Right atrium auricular region (tissue), 2 donors: ENCODE measurements around the gene NONO. TPM values are rescaled to one million over a fixed set of nuclear protein-coding genes. Genes with fewer than 3 reads are reported as not detected.
"Not testable (repeated sequence)": the region's sequence is repeated elsewhere in the genome, so short reads cannot be mapped to it uniquely, and the experiment has no call there.

Experiments
- DNase-seq: peaks from one replicate; pipeline ENCODE4 v3.0.0-alpha.2; 2019; ENCODE audit warnings: low spot score
- H3K27ac ChIP-seq, 2 donors: fragments of 200-600 bp; sonication (generic); 1 replicate in 1 of 2; 2 replicates in 1 of 2; pipeline ENCODE4 v1.5.1; 2016 to 2019
- H3K27me3 ChIP-seq, 2 donors: fragments of 200-600 bp; sonication (generic); one replicate each; pipeline versions ENCODE4 v1.5.1 to v1.6.0; 2017 to 2019
- H3K36me3 ChIP-seq: fragments of 200-600 bp; sonication (generic); one replicate; pipeline ENCODE4 v1.5.1; 2016
- H3K4me1 ChIP-seq, 2 donors: fragments of 200-600 bp; sonication (generic); one replicate each; pipeline versions ENCODE4 v1.5.1 to v1.6.0; 2017 to 2019
- H3K4me3 ChIP-seq, 2 donors: fragments of 200-600 bp; sonication (generic); 1 replicate in 1 of 2; 2 replicates in 1 of 2; pipeline ENCODE4 v1.5.1; 2017 to 2019; ENCODE audit warnings: mild to moderate bottlenecking in 1 of 2, moderate library complexity in 1 of 2
- H3K9me3 ChIP-seq, 2 donors: fragments of 200-600 bp; sonication (generic); one replicate each; pipeline ENCODE4 v1.5.1; 2019
- total RNA-seq, 2 donors: library from RNA; depleted of rRNA; stranded (reverse); fragments of >200 nt; gene quantifications; one replicate each; pipeline ENCODE4 v1.1.0, GENCODE V29; 2016
- TF ChIP-seq, protein P1 (sequence below), 2 donors: fragments of 200-600 bp; sonication (generic); IDR thresholded peaks; one replicate each; pipeline ENCODE4 v1.5.1; 2019; ENCODE audit warnings: antibody characterized with exemption in 2 of 2

The NONO gene
- total RNA-seq, 2 donors from 2014 or later = 110 to 120 TPM

DNA sequence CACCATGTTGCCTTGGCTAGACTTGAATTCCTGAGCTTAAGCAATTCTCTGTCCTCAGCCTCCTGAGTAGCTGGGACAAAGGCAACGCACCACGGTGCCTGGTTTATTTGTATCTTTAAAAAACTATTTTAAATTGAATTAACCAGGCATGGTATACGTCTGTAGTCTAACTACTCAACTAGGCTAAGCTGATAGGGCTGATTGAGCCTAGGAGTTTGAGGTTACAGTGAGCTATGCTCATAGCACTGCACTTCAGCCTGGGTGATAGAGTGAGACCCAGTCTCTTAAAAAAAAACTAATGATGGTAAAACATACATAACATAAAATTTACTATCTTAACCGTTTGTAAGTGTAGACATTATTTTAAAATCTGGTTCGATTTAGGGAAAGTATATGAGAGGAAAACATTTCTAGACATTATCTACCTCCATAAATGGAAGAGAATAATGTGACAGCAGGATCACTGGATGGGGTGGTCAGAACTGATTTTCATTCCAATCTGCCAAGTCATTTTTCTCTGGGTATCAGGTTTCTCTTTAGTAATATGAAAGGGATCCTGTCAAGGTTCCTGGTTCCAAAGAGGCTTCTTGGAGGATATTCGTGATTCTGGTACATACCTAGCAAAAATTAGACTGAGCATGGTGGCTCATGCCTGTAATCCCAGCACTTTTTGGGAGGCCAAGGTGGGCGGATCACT is 9.4 kb downstream of the NONO start:
- no peak overlapping the region for H3K27ac ChIP-seq
- TF ChIP-seq, protein P1, sequence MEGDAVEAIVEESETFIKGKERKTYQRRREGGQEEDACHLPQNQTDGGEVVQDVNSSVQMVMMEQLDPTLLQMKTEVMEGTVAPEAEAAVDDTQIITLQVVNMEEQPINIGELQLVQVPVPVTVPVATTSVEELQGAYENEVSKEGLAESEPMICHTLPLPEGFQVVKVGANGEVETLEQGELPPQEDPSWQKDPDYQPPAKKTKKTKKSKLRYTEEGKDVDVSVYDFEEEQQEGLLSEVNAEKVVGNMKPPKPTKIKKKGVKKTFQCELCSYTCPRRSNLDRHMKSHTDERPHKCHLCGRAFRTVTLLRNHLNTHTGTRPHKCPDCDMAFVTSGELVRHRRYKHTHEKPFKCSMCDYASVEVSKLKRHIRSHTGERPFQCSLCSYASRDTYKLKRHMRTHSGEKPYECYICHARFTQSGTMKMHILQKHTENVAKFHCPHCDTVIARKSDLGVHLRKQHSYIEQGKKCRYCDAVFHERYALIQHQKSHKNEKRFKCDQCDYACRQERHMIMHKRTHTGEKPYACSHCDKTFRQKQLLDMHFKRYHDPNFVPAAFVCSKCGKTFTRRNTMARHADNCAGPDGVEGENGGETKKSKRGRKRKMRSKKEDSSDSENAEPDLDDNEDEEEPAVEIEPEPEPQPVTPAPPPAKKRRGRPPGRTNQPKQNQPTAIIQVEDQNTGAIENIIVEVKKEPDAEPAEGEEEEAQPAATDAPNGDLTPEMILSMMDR (IDR thresholded peaks at IDR 0.05) = no peak
- no peak overlapping the region for H3K4me3 ChIP-seq
- no peaks in the 10 kb centered on the region for H3K4me1 ChIP-seq
- peaks cover 60% of the 10 kb centered on the region for H3K36me3 ChIP-seq
- H3K27me3 ChIP-seq = no peaks in the 10 kb centered on the region
- no peak for DNase-seq
- no peaks in the 10 kb centered on the region for H3K9me3 ChIP-seq

DNA sequence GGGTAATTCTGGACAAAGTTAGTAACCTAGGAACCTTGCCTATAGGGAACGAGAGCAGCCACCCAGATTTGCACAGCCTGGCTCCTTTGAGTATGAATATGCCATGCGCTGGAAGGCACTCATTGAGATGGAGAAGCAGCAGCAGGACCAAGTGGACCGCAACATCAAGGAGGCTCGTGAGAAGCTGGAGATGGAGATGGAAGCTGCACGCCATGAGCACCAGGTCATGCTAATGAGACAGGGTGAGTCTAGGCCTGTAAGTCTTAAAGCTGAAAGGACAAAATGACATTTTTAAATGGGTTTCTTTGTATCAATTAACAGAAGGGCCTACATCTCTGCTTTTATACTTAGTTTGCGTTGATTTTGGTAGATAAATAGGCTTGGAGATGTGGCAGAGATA is 13.4 kb downstream of the NONO start:
- no peaks in the 10 kb centered on the region for H3K27me3 ChIP-seq
- peaks cover 0 to 7% of the 10 kb centered on the region in 2 donors for H3K4me1 ChIP-seq
- H3K4me3 ChIP-seq = no peak overlapping the region
- DNase-seq = no peak
- TF ChIP-seq, protein P1 (IDR thresholded peaks at IDR 0.05) = no peak
- peaks cover 68% of the 10 kb centered on the region for H3K36me3 ChIP-seq
- no peaks in the 10 kb centered on the region for H3K9me3 ChIP-seq
- H3K27ac ChIP-seq = no peak overlapping the region

DNA sequence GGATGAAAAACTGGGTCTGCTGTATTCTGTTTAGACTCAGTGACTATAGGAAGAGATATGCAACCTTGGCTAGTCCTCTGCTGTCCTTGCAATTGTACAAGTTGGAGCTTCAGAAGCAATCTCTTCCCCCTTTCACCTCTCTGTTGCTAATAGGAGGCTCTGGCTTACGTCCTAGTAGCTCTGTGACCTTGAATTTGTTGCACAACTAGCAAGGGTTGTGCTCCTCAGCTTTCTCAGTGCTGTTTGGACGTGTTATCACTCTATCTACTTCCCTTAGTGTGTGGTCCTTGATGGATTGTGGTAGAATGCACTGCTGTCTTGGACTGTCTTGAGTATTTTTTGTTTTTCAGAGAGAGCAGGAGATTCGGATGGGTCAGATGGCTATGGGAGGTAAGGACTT is 14.7 kb downstream of the NONO start:
- no peak for DNase-seq
- Histone ChIP-seq H3K4me1 (peaks cover 0 to 7% of the 10 kb centered on the region in 2 donors), H3K36me3 (peaks cover 56% of the 10 kb centered on the region), H3K27ac (no peak overlapping the region), H3K9me3 (no peaks in the 10 kb centered on the region), H3K4me3 (no peak overlapping the region), H3K27me3 (no peaks in the 10 kb centered on the region)
- TF ChIP-seq, protein P1 (IDR thresholded peaks at IDR 0.05) = no peak

DNA sequence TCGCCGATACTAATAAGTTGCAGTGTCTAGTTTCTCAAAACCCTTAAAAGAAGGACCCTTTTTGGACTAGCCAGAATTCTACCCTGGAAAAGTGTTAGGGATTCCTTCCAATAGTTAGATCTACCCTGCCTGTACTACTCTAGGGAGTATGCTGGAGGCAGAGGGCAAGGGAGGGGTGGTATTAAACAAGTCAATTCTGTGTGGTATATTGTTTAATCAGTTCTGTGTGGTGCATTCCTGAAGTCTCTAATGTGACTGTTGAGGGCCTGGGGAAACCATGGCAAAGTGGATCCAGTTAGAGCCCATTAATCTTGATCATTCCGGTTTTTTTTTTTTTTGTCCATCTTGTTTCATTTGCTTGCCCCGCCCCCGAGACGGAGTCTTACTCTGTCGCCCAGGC is 16.6 kb downstream of the NONO start:
- not testable (repeated sequence) for H3K27me3 ChIP-seq, DNase-seq, H3K4me1 ChIP-seq, H3K27ac ChIP-seq, H3K9me3 ChIP-seq, H3K4me3 ChIP-seq
- H3K36me3 ChIP-seq = peaks cover 36% of the 10 kb centered on the region

DNA sequence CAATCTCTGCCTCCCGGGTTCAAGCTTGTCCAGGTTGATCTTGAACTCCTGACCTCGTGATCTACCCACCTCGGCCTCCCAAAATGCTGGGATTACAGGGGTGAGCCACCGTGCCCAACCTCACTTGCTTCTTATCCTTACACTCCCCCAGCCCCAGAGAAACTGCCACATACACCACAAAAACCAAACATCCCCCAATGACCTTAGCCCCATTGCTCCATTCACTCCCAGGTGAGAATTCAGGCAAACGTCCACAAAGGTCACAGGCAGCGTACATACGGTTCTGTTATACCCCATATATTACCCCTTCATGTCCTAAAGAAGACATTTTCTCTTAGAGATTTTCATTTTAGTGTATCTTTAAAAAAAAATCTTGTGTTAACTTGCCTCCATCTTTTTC is 17.1 kb downstream of the NONO start:
- H3K27ac ChIP-seq = peak overlapping the region; percentile 46 to 79
- H3K27me3 ChIP-seq, H3K4me1 ChIP-seq, H3K9me3 ChIP-seq, DNase-seq, H3K4me3 ChIP-seq: not testable (repeated sequence)
- H3K36me3 ChIP-seq = peaks cover 35% of the 10 kb centered on the region

DNA sequence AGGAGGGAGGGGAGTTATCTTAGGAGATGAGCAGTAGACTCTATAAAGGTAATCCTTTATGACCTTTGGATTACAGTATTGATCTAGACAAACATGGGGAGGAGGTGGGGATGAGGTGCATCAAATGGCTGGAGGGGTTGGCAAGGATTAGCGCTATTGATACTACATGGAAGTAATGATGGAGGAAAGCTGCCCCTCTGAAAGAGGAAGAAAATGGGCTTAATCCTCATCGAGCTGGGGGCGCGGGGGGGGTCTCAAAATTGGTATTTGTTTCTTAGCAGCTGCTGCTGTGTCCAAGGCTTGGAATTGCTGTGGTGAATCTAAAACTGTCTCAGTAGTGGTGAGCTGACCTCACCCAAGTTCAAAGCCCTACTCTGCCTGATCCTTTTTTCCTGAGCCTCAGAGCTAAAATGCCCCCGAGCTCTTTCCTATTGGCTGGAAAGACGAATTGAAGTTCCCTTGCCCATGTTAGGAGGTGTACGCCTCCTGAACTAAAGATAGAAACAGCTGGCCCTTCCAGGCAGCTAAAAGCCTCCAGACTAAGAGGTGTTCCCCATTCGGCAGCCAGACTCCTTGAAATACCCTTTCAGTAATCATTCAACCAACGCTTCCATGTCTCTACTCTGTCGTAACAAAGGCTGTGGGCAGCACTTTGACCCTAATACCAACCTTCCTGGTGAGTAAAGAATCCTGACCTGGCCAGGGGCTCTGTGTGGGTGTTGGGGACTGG is 17.9 kb downstream of the NONO start, which contains the start of gene ITGB1BP2:
Gene ITGB1BP2 (plus strand): TSS at position 556 of the 730 bp plus-strand sequence. CDS start 57 bp downstream, at position 613.
- no peak for DNase-seq
- H3K4me3 ChIP-seq = peak within 1 kb of the TSS; percentile 36 to 38
- H3K4me1 ChIP-seq = peaks cover 0 to 7% of the 10 kb centered on the region in 2 donors
- no peaks in the 10 kb centered on the region for H3K9me3 ChIP-seq
- H3K27me3 ChIP-seq = no peaks in the 10 kb centered on the region
- H3K27ac ChIP-seq = peak within 1 kb of the TSS; percentile 69 to 79
- TF ChIP-seq, protein P1 (IDR thresholded peaks at IDR 0.05) = no peak
- H3K36me3 ChIP-seq = peaks cover 33% of the 10 kb centered on the region
